ENCODE data around the gene SNX8. TPM values are rescaled to one million over a fixed set of nuclear protein-coding genes. Genes with fewer than 3 reads are reported as not detected.

Gene SNX8
- total and polyA plus RNA-seq, 2 of the 4 experiments (the other 2 are of a cell fraction): 7.7 to 55.9 TPM

DNA sequence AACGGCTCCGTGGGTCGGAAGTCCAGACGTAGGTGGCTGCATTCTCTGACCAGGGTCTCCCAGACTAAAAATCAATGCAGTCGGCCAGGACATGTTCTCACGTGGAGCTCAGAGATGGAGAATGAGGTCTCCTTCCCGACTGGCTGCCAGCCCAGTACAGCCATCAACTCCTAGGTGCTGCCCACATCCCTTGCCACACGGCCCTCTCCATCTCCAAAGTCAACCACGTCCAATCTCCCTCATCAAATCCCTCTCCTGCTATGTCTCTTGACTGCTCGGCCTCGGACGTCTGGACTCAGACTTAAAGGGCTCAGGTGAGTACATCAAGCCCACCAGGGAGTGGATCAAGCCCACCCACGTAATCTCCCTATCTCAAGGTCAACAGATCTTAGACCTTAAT lies 88.4 kb downstream of the SNX8 start:
- WGBS, 2 experiments (ENCODE audit: extremely low coverage in 2 of 2, insufficient read length in 1 of 2): 100% methylated on average over 5 of the region's 13 CpGs; no CpG with 5 or more reads in 1 of the 2 experiments
- Histone ChIP-seq H4K8ac (ENCODE audit: low read depth in 2 of 2, low read length in 2 of 2) (no peak overlapping the region), H2BK5ac (ENCODE audit: low read depth, low read length, poor library complexity, severe bottlenecking) (no peak overlapping the region), H3K4ac (ENCODE audit: low read depth, low read length) (no peak overlapping the region), H3K9ac (ENCODE audit: low read depth, low read length) (no peak overlapping the region), H2BK120ac (ENCODE audit: low read depth, low read length) (no peak overlapping the region), H3K4me2 (ENCODE audit: low read depth, low read length) (no peak overlapping the region), H3K9me3 (ENCODE audit: control insufficient read depth, insufficient read depth, low read length) (no peaks in the 10 kb centered on the region), H2AK5ac (ENCODE audit: low read depth, low read length) (no peak overlapping the region), H3K36me3 (ENCODE audit: control insufficient read depth, insufficient read depth, low read length) (peaks cover 52% of the 10 kb centered on the region), H2BK15ac (ENCODE audit: low read depth, low read length) (no peak overlapping the region), H3K27ac (ENCODE audit: insufficient read depth, low read length) (no peak overlapping the region), H3K23ac (ENCODE audit: low read depth, low read length) (no peak overlapping the region), H2AK9ac (replicated peaks; ENCODE audit: low read depth, low read length, poor library complexity) (no peak overlapping the region), H3K4me1 (ENCODE audit: control insufficient read depth, insufficient read depth, low read length) (no peaks in the 10 kb centered on the region), H3K79me1 (ENCODE audit: low read depth in 1 of 2, low read length in 2 of 2) (peaks cover 11 to 43% of the 10 kb centered on the region in 2 experiments), H3K27me3 (ENCODE audit: control insufficient read depth, insufficient read depth, low read length) (no peaks in the 10 kb centered on the region), H3K4me3 (ENCODE audit: insufficient read depth, low read depth, low read length) (no peak overlapping the region), H3K9me1 (ENCODE audit: insufficient read depth, low read length) (no peaks in the 10 kb centered on the region), H3K18ac (ENCODE audit: low read depth, low read length) (no peak overlapping the region), H2AFZ (replicated peaks; ENCODE audit: low read length, poor library complexity) (no peak overlapping the region), H4K5ac (ENCODE audit: low read depth, low read length) (no peak overlapping the region), H4K20me1 (ENCODE audit: insufficient read depth, low read length) (no peaks in the 10 kb centered on the region; the same call in 1 of the 2 replicates), H3K14ac (replicated peaks; ENCODE audit: low read depth, low read length) (no peak overlapping the region), H3K56ac (ENCODE audit: extremely low read depth, insufficient read depth, low read length) (no peak overlapping the region), H4K91ac (ENCODE audit: insufficient read depth, low read depth, low read length) (no peak overlapping the region), H2BK20ac (ENCODE audit: low read depth, low read length) (no peak overlapping the region)
- ChIA-PET CTCF (no interaction called here), POLR2A (ENCODE audit: unreplicated experiment) (no interaction called here)
- ATAC-seq (ENCODE audit: low read depth): no peak
- TF ChIP-seq CEBPB (IDR thresholded peaks at IDR 0.05; ENCODE audit: low read depth, low read length) (no peak), RCOR1 (IDR thresholded peaks at IDR 0.05; ENCODE audit: insufficient replicate concordance, low read length) (no peak), MAZ (IDR thresholded peaks at IDR 0.05; ENCODE audit: borderline replicate concordance, low read depth, low read length) (no peak), CTCF (conservative IDR thresholded peaks at IDR 0.05; ENCODE audit: low read depth, low read length) (no peak), POLR2A (IDR thresholded peaks at IDR 0.05; ENCODE audit: low read depth, low read length) (no peak), RAD21 (IDR thresholded peaks at IDR 0.05; ENCODE audit: low read length) (no peak), CHD1 (IDR thresholded peaks at IDR 0.05; ENCODE audit: low read depth, low read length) (no peak), MXI1 (IDR thresholded peaks at IDR 0.05; ENCODE audit: borderline replicate concordance, low read depth, low read length) (no peak), RFX5 (IDR thresholded peaks at IDR 0.05; ENCODE audit: low read depth, low read length) (no peak), BHLHE40 (IDR thresholded peaks at IDR 0.05; ENCODE audit: low read depth, low read length) (no peak), FOS (IDR thresholded peaks at IDR 0.05; ENCODE audit: low read depth, low read length) (no peak), ELK1 (IDR thresholded peaks at IDR 0.05; ENCODE audit: borderline replicate concordance, low read depth, low read length) (no peak), USF2 (IDR thresholded peaks at IDR 0.05; ENCODE audit: low read depth, low read length) (no peak), SMC3 (IDR thresholded peaks at IDR 0.05; ENCODE audit: low read depth, low read length) (no peak), NFE2L2 (IDR thresholded peaks at IDR 0.05; ENCODE audit: low read depth, low read length) (no peak)
- no peak for DNase-seq
- intact Hi-C loops (cut with micrococcal nuclease) (no loop called here), dilution Hi-C loops (cut with HindIII; ENCODE audit: low sequenced_read_pairs, unreplicated experiment) (no loop called here), in situ Hi-C loops (cut with MboI; ENCODE audit: low sequenced_read_pairs) (no loop called here)
- BruUV-seq (replicated peaks): no TSS peak

All from IMR-90 (cell line).